PFSK-1 (cell line): ENCODE results near the gene LIX1.

Experiments
- FOXP2 ChIP-seq: optimal IDR thresholded peaks from 2 replicates; pipeline ENCODE3; 2011; ENCODE audit warnings: borderline replicate concordance, control low read depth, inconsistent platforms; ENCODE audit not compliant: insufficient read depth; ENCODE audit errors: extremely low read length, extremely low read depth
- POLR2AphosphoS5 ChIP-seq: IDR thresholded peaks from 2 replicates; pipeline ENCODE4 v1.6.1; 2012; ENCODE audit warnings: low read depth, mild to moderate bottlenecking, control low read depth, low read length, moderate library complexity
- SIN3A ChIP-seq: IDR thresholded peaks from 2 replicates; pipeline ENCODE4 v1.6.1; 2012; ENCODE audit warnings: mild to moderate bottlenecking, low read length, moderate library complexity, borderline replicate concordance; ENCODE audit not compliant: insufficient read depth
- TAF1 ChIP-seq: IDR thresholded peaks from 2 replicates; pipeline ENCODE4 v1.6.1; 2012; ENCODE audit warnings: low read length, control low read depth, borderline replicate concordance; ENCODE audit not compliant: insufficient read depth
- TF ChIP-seq, protein P1 (sequence below), 2 experiments: IDR thresholded peaks; 2 replicates each; pipeline versions ENCODE4 v1.6.1 to v1.8.0; 2011 to 2012; ENCODE audit warnings: low read depth in 2 of 2, low read length in 2 of 2, control low read depth in 1 of 2, inconsistent platforms in 1 of 2, mild to moderate bottlenecking in 1 of 2, moderate library complexity in 1 of 2; ENCODE audit not compliant: insufficient read depth in 1 of 2

The LIX1 gene

GRCh38 chr5:97124335-97124734 lies 18.1 kb downstream of the LIX1 start:
- TF ChIP-seq POLR2AphosphoS5: no peak
- TF ChIP-seq SIN3A: no peak
- TF ChIP-seq, protein P1, sequence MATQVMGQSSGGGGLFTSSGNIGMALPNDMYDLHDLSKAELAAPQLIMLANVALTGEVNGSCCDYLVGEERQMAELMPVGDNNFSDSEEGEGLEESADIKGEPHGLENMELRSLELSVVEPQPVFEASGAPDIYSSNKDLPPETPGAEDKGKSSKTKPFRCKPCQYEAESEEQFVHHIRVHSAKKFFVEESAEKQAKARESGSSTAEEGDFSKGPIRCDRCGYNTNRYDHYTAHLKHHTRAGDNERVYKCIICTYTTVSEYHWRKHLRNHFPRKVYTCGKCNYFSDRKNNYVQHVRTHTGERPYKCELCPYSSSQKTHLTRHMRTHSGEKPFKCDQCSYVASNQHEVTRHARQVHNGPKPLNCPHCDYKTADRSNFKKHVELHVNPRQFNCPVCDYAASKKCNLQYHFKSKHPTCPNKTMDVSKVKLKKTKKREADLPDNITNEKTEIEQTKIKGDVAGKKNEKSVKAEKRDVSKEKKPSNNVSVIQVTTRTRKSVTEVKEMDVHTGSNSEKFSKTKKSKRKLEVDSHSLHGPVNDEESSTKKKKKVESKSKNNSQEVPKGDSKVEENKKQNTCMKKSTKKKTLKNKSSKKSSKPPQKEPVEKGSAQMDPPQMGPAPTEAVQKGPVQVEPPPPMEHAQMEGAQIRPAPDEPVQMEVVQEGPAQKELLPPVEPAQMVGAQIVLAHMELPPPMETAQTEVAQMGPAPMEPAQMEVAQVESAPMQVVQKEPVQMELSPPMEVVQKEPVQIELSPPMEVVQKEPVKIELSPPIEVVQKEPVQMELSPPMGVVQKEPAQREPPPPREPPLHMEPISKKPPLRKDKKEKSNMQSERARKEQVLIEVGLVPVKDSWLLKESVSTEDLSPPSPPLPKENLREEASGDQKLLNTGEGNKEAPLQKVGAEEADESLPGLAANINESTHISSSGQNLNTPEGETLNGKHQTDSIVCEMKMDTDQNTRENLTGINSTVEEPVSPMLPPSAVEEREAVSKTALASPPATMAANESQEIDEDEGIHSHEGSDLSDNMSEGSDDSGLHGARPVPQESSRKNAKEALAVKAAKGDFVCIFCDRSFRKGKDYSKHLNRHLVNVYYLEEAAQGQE (IDR thresholded peaks at IDR 0.05; ENCODE audit: insufficient read depth in 1 of 2, low read depth in 2 of 2, low read length in 2 of 2): no peak
- TF ChIP-seq TAF1: no peak
- no peak for TF ChIP-seq FOXP2

DNA sequence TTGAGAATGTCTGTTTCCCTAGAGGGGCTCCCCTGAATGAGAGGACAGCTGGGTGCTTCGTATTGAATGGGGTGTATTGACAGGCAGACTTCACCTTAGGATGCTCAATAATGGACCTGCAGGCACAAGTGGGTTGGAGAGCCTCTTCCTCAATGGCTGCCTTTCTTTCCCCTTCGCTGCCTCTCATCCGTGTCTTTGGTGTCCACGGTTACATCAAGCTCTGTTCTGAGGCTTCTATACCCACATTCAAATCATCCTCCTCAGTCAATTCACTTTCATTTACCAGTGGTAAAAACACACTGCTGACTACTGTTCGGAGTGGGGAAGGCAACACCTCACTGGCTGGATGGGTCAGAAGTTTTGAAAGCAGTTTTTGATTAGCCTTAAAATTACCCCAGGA lies 20.6 kb downstream of the LIX1 start:
- TF ChIP-seq TAF1 (no peak), FOXP2 (no peak), POLR2AphosphoS5 (no peak), SIN3A (no peak)
- TF ChIP-seq, protein P1 (IDR thresholded peaks at IDR 0.05; ENCODE audit: insufficient read depth in 1 of 2, low read depth in 2 of 2, low read length in 2 of 2): no peak

GRCh38 chr5:97120195-97120594 lies 22.2 kb downstream of the LIX1 start:
- TF ChIP-seq SIN3A (no peak), FOXP2 (no peak), POLR2AphosphoS5 (no peak), TAF1 (no peak)
- TF ChIP-seq, protein P1 (IDR thresholded peaks at IDR 0.05; ENCODE audit: insufficient read depth in 1 of 2, low read depth in 2 of 2, low read length in 2 of 2): no peak

DNA sequence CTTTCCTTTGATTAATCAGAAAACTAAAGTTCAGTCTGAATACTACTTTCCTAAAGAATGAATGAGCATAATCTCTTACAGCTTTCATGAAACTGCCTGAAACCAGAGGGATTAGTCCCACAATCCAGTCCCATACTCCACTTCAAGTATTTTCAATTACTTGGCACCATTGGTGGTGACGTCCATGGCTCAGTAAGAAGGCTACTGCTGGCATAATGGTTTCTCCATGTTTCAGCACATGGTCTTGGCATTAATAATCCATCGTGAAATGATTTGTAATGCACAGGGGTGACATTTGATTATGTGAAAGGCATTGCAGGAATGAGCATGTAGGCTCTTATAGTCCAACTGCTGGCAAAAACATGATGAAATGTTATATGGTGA lies 23.4 kb downstream of the LIX1 start:
- TF ChIP-seq, protein P1 (IDR thresholded peaks at IDR 0.05; ENCODE audit: insufficient read depth in 1 of 2, low read depth in 2 of 2, low read length in 2 of 2): no peak
- no peak for TF ChIP-seq SIN3A
- TF ChIP-seq FOXP2: no peak
- no peak for TF ChIP-seq TAF1
- no peak for TF ChIP-seq POLR2AphosphoS5
